Ramos (cell line): ENCODE results near the gene SERPINA5.

Experiments used
- in situ Hi-C: fragments of 300-500 bp; cut with MboI; formaldehyde crosslinking; loops from one replicate; pipeline ENCODE4 v1.14.3; 2022; ENCODE audit warnings: low sequenced_read_pairs; ENCODE audit not compliant: unreplicated experiment

Gene SERPINA5

DNA sequence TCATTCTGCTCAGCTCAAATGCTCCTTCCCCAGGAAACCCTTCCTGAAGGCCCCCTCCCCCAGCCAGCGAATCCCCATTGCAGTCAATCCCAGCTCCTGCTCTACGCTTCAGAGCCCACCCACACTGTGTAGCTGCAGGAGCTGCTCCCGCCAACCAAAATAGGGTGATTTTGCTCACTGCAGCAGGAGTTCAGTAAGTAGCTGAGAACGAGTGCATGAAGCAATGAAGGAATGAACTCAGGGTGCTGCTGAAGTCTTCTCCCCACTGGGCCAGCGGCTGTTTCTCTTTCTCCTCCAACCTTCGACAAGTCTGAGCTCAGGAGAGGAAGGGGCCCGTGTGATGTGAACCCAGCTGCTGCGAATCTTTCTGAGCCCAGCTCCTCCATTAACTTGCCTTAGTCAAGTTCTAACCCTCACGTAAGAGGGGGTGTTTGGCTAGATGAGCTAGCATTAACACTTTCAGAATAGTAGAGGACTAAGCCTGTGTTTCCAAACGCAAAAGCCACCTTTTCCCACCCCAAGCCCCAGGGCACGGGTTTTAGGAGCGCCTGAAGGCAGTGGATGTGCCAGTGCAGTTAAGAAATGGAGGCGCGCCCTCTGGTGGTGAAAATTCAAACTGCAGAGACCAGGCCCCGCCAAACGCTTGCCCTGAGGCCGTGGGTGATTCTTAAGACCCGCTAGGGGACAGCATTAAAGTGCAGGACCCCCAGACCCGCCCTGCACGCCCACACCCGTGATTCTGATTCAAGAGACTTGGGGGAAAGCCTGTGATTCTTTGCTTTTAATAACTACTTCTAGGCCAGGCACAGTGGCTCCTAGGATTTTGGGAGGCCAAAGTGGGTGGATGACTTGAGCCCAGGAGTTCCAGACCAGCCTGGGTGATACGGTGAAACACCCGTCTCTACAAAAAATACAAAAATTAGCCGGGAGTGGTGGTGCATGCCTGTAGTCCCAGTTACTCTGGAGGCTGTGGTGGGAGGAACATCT, 31.9 kb upstream of the SERPINA5 start:
- in situ Hi-C loops = no loop called here

DNA sequence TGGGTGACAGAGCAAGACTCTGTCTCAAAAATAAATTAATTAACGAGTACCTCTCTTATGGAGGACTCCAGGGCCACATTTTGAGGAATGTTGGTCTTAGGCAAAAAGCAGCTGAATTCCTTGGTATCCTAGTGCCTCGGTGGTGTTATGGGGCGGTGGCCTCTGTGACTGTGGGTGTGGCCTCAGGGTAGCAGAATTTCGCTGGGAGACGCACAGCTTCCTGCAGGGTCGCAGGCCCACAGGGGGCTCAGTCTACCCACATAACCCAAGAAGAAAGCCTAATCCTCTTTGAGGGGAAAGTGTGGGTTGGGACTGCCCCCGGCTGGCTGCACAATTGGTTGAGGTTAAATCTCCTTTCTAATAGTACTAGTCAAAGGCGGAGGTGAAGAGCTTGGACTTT, 31.2 kb upstream of the SERPINA5 start:
- in situ Hi-C loops = no loop called here

DNA sequence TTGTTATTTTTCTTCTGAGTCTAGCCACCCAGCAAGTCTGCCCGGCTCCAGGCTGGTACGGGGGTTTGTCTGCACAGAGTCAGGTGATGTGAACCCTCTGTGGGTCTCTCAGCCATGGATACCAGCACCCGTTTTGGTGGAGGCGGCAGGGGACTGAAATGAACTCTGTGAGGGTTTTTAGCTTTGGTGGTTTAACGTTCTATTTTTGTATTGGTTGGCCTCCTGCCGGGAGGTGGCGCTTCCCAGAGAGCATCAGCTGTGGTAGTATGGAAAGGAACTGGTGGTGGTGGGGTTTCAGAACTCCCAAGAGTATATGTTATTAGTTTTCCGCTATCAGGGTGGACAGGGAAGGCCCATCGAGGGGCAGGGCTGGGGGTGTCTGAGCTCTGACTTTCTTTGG, 25.2 kb upstream of the SERPINA5 start:
- in situ Hi-C loops = no loop called here

DNA sequence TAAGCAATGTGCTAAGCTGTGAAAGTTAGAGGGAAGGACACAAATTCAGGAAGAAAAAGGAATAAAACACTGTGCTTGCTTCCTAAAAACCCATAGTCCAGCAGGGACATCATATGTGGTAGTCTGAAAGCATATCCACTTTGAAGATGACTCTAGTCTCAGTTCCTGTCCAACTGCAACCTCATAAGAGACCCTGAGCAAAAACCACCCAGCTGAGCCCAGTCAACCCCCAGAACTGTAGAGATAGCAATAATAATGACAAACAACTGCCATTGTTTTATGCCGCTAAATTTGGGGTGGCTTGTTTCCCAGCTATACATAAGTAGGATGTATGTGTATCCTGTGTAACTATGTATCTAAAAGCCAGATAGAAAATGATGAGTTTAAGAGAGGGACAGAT, 23.9 kb upstream of the SERPINA5 start:
- in situ Hi-C loops = no loop called here

DNA sequence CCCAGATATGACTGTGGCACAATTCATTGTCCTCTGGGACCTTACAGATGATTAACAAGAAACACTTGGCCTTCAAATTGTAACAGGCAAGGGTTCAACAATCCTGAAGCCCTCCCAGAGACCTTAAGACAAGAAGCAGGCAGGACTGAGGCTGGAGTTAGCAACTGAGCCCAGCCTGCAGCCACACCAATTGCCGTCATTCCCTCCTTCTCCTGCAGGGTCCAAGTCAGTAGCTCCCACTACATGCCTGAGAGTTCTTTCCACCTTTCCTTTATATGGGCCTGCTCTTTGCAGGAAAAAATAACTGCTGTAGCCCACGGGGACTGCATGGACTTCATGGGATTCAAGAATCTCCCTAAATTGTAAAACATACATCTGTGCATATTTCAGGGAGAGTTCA, 22.4 kb upstream of the SERPINA5 start:
- in situ Hi-C loops = no loop called here

DNA sequence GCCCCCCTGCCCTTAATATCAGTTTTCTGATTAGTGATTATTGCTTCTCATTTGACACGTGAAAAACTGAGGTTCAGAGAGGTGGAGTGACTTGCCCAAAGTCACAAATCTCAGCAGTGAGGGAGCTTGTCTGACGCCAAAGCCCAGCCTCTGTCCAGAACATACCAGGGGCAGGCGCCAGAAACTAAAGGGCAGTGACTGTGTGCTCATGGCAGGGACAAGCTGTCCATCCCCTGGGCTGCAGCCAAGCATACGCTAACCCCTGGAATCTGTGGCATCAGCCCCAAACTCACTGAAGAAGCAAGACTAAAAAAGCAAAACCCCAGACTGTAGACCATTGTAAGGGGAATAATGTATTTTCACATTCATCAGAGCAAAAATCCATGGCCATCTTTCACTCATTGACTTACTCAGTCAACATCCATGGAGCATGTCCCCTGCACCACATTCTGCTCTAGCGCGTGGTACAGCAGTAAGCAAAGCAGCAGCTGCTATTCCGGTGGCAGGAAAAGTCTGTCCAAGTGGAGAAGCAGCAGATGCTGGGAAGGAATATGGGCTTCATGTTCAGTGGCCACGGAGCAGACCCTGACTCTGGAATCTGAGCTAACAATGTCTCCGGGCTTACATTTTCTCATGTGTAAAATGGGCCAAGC, 21.5 kb upstream of the SERPINA5 start:
- in situ Hi-C loops = no loop called here

DNA sequence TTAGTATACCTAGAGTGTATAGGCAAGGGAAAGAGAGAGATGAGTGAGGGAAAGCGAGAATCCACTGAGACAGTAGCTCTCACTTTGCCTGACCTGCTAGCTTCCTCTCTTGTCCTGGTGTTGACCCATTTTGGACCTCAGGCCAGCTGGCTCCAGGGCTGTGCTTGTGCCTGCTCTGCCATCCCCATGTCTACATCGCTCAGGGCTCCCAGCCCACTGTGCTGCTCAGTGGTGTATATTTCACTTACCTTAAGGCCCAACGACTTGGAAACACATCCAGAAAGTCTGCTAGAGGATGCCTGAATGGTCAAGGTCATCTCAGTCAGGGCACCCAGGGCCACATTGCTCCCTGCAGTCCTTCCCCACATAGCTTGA, 20.9 kb upstream of the SERPINA5 start:
- in situ Hi-C loops = no loop called here

DNA sequence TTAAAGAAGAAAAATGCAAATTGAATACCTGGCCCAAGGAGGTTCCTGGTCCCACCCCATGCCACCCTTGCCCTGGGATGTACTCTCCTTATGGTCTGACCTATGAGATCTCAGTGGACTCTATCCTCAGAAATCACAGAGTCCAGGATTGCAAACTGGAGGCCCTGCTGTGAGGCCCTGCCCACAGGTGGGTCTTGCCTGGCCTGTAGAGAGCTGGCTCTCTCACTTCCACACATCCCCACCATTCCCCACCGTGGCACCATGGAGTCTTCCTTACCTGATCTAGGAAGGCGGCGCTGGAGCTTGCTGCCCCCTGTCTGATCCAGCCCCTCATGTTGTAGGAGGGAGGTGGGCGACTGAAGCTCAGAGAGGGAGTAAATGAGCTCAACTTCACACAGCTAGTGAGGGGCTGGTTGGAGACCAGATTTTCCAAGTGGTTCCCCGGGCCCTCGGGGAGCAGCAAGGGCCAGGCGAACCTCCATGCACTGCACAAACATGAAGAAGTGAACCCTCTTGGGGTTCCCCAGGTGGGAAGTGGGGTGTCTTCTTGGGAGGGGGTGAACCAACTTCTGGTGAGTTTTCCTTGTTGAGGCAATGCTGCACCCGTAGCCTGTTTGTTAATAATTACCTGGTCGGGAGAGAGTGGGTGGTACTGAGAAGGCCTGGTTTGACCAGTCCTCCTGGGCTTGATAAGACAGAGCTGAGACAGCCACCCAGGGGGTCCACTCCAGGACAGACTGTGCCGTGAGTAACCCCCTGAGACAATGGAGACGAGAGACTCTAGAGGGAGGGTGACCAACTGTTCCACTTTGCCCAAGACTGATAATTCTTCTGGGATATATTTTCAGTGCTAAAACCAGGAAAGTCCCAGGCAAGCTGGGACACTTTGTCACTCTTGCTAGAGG, 20.2 kb upstream of the SERPINA5 start, which contains the start of gene SERPINA4:
SERPINA4 (plus strand) TSS at position 692 of the 905 bp plus-strand sequence. CDS start 2,041 bp downstream, outside the sequence.
- in situ Hi-C loops = no loop called here

DNA sequence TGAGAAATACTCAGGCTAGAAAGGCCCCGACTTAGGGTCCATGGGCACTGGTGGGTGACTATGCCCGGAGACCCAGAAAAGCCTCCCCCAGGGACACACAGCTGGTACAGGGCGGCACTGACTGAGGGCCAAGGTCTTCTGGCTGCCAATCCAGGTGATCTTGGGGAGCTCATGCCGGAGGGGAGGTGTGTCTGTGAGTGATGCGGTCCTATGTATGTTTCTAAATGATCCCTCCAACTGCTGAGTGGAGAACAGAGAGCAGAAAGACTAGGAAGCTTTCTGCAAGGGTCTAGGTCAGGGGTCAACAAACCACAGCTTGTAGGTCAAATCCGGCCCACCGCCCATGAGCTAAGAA, 19.6 kb upstream of the SERPINA5 start:
- in situ Hi-C loops = no loop called here

DNA sequence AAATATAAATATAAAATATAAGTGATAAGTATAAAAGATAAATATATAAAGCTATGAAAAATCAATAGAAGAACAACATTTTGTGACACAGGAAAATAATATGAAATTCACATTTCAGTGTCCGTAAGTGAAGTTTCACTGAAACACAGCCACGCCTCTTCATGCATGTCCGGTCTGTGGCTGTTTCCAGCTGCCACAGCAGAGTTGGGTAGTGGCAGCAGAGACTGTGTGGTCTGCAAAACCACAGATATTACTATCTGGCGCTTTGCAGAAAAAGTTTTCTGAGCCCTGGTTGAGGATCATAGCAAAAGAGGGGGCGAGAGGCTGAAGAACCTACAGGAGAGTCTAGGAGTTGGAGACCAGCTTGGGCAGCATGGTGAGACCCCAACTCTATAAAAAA, 19.2 kb upstream of the SERPINA5 start:
- in situ Hi-C loops = no loop called here

DNA sequence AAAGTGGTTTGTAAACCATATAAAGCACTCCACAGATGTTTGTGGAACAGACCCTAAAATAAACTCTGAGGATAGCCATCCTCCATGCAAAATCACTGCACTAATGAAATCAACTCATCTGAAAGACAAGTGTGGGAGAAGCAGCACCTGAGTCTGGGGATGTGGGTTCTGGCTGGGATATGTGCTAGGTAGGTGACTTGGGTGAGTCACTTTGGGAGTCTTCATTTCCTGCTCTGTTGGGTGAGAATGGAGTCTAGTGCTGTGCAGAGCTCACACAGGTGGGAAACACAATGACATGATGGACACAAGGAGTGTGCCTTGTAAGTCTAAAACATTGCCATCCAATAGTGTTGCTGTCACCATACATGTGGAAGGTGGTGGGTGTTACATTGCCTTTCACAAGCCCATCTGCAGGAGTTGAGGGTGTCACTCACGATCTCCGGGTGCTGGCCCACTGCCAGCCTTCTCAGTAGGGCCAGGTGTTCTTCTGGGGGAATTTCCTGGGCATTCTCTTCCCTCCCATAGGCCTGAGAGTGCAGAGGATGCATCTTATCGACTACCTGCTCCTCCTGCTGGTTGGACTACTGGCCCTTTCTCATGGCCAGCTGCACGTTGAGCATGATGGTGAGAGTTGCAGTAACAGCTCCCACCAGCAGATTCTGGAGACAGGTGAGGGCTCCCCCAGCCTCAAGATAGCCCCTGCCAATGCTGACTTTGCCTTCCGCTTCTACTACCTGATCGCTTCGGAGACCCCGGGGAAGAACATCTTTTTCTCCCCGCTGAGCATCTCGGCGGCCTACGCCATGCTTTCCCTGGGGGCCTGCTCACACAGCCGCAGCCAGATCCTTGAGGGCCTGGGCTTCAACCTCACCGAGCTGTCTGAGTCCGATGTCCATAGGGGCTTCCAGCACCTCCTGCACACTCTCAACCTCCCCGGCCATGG, 18.0 kb upstream of the SERPINA5 start:
- in situ Hi-C loops = no loop called here

DNA sequence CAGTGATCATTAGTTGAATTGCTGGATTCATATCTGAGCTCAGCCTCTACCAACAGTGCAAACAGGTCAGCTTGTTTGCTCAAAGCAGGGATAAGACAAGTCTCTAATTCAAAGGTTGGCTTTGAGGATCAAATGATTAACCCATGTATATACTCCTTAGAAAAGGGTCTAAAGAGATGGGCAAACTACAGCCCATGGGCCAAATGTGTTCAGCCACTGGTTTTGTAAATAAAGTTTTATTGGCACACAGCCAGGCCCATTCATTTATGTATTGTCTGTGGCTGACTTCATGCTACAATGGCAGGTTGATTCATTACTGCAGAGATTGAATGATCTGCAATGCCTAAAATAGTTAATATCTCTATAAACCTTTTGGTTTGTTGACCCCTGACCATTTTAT, 16.8 kb upstream of the SERPINA5 start:
- in situ Hi-C loops = no loop called here

DNA sequence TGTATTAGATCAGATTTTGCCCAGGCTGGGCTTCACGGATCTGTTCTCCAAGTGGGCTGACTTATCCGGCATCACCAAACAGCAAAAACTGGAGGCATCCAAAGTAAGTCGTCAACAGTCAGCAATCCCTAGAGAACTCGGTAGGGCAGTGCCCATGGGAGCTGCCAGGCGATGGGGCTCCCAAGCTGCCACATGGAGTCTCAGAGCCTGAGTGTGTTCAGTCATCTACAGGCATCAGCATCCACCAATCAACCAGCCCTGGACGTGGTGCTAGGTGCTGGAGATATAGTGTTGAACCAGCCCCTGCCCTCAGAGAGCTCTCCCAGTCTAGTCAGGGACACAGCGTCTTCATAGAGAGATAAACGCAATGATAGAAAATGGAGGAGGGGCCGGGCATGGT, 13.0 kb upstream of the SERPINA5 start:
- in situ Hi-C loops = no loop called here

DNA sequence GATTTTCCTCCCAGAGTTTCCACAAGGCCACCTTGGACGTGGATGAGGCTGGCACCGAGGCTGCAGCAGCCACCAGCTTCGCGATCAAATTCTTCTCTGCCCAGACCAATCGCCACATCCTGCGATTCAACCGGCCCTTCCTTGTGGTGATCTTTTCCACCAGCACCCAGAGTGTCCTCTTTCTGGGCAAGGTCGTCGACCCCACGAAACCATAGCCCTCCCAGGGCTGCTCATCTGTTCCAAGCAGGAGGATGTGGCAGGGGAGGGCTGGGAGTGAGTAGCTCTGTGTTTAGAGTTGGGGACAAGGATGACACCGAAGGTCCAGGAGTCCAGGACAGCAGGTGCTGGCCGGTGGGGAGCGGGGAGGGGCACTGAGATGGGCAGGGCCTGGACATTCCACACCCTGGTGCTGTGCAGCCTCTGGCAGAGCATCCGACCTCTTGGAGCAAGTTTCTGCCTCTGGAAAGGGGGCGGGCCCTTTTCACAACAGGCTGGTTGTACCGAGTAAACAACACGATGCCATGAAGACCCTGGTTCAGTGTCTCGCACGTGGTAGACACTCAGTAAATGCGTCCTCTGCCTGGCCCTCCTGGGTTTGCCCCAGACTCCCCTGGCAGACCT, 11.7 kb upstream of the SERPINA5 start:
- in situ Hi-C loops = no loop called here

DNA sequence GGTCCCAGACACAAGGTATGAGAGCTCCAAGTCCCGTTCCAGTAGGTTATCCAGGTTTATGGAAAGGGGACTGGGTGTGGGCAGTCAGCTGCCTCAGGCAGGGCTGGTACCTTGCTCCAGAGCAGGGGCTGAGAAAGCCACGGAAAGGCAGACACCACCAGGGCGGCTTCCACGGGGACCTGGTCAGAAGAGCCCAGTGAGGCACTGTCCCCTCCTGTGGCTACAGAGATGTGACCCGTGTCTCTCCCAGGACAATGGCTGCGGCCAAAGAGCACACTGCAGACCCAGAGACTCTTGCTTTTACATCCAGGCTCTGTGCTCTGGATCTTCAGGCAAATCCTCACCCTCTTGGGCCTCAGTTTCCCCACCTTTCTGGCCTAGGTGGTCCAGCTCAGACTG, 11.2 kb upstream of the SERPINA5 start:
- in situ Hi-C loops = no loop called here

DNA sequence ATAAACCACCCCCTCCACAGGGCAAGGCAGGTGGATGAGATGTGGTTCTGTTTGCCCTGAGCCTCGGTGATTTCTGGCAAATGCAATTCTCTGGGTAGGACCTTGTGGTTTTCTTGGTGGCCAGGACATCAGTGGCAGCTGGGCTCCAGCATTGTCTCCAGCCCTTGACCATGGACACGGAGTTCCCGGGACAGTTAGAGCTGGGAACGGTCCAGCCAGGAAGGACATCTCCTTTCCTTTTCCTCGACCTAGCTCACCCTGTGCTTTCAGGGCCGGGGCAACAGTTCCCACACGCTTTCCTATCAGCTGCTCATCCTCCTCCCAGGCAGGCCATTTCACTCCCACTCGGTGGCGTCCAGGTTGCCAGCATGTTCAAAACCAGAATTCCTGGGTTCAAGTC, 10.8 kb upstream of the SERPINA5 start:
- in situ Hi-C loops = no loop called here

DNA sequence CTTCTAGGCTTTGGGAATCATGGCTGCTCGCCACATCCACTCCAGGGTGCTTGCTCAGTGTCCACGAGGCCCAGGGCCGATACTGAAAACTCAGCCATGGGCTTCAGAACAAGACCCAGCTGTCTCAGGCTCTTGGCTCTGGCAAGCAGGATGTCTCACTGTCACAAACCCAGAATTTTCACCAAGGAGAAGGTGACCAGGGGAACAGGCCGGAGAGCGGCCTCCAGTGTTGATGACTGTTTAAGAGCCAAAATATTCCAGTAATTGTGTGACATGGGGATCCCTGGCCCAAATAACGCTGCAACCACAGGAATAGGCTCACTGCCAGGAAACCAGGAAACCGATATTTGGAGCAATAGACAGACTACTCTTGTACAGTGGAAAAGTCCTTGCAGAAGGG, 9.8 kb upstream of the SERPINA5 start:
- in situ Hi-C loops = no loop called here

DNA sequence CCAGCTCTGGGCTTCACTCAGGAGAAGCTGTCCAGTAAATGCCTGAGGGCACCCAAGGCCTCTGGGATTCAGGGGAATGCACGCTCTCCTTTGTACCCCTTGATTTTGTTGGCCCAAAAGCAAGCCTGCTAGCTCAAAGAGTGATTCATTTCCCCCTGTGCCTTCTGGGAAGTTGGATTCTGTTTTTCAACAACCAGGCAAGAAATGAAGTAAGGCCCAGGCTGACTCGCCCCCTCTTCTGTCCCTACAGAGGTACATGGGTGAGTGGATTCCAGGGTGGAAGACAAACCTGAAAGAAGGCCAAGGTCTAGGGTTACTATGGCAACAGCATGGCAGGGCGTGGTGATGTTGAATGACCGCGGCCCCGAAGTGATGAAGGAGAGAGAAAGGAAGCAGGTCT, 9.3 kb upstream of the SERPINA5 start:
- in situ Hi-C loops = no loop called here

DNA sequence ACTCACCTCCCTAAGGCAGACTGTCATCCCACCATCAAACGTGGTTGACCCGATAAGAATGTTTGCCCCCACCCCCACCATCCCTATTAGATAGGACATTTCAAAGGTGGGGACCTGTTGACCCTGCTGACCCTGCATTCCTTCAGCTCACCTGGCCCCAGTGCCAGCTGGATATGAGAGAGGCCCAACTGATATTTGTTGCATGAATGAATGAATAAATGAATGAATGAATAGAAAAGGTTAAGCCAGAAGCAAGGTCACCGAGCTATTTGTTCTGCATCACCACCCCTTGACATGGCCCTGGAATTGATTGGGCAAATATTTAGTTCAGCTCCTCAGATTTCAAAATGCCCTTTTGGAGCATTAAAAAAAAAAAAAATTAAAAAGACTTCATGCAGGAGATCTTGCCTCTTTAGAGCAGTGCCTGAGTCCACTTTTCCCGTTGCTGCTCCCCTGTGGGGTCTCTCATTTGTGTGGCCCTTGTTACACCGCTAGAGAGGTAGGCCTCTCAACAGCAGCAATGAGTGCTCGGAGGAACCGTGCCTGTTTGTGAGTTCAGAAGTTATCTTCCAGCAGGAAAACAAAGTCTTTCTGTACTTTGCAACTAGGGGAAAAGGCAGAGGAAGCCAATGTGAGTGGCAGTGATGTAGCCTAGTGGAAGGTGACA, 8.5 kb upstream of the SERPINA5 start:
- in situ Hi-C loops = no loop called here
